ENCODE results near the gene CLTCL1. TPM values are rescaled to one million over a fixed set of nuclear protein-coding genes. Genes with fewer than 3 reads are reported as not detected.

CLTCL1 gene
- total RNA-seq, 6 experiments from 2014 or later = 3.5 to 6.6 (median 5.7) TPM

GRCh38 chr22:19225560-19225959, 66.0 kb downstream of the CLTCL1 start:
- ATAC-seq (no peak), DNase-seq (no peak)
- WGBS (ENCODE audit: insufficient coverage, low coverage, low lambda C conversion rate, missing lambda C conversion rate) = 94% methylated on average over 3 of the region's 3 CpGs
- Histone ChIP-seq H3K36me3 (no peaks in the 10 kb centered on the region), H3K4me1 (no peaks in the 10 kb centered on the region), H3K9me3 (no peaks in the 10 kb centered on the region), H3K4me3 (no peak overlapping the region), H3K27me3 (no peaks in the 10 kb centered on the region), H3K27ac (no peak overlapping the region)
- intact Hi-C loops (cut with DNase I) = no loop called here
- TF ChIP-seq POLR2A (IDR thresholded peaks at IDR 0.05) = no peak
- TF ChIP-seq, protein P1, sequence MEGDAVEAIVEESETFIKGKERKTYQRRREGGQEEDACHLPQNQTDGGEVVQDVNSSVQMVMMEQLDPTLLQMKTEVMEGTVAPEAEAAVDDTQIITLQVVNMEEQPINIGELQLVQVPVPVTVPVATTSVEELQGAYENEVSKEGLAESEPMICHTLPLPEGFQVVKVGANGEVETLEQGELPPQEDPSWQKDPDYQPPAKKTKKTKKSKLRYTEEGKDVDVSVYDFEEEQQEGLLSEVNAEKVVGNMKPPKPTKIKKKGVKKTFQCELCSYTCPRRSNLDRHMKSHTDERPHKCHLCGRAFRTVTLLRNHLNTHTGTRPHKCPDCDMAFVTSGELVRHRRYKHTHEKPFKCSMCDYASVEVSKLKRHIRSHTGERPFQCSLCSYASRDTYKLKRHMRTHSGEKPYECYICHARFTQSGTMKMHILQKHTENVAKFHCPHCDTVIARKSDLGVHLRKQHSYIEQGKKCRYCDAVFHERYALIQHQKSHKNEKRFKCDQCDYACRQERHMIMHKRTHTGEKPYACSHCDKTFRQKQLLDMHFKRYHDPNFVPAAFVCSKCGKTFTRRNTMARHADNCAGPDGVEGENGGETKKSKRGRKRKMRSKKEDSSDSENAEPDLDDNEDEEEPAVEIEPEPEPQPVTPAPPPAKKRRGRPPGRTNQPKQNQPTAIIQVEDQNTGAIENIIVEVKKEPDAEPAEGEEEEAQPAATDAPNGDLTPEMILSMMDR (IDR thresholded peaks at IDR 0.05) = no peak

- intact Hi-C loops (cut with DNase I) = no loop called here
- Histone ChIP-seq H3K27me3 (no peaks in the 10 kb centered on the region), H3K4me3 (no peak overlapping the region), H3K4me1 (no peaks in the 10 kb centered on the region), H3K9me3 (no peaks in the 10 kb centered on the region), H3K27ac (no peak overlapping the region), H3K36me3 (no peaks in the 10 kb centered on the region)
- TF ChIP-seq, protein P1 (IDR thresholded peaks at IDR 0.05) = no peak
- TF ChIP-seq POLR2A (IDR thresholded peaks at IDR 0.05) = no peak
- no peak for DNase-seq
- 81% methylated on average over 5 of the region's 7 CpGs for WGBS (ENCODE audit: insufficient coverage, low coverage, low lambda C conversion rate, missing lambda C conversion rate)
- no peak for ATAC-seq
These were observed 66.5 kb downstream of the CLTCL1 start for GRCh38 chr22:19224985-19225384.

- Histone ChIP-seq H3K36me3 (no peaks in the 10 kb centered on the region), H3K4me1 (no peaks in the 10 kb centered on the region), H3K9me3 (no peaks in the 10 kb centered on the region), H3K27ac (no peak overlapping the region), H3K27me3 (no peaks in the 10 kb centered on the region), H3K4me3 (no peak overlapping the region)
- no peak for ATAC-seq
- intact Hi-C loops (cut with DNase I) = no loop called here
- no peak for TF ChIP-seq POLR2A (IDR thresholded peaks at IDR 0.05)
- TF ChIP-seq, protein P1 (IDR thresholded peaks at IDR 0.05) = no peak
- WGBS (ENCODE audit: insufficient coverage, low coverage, low lambda C conversion rate, missing lambda C conversion rate) = 86% methylated on average over 2 of the region's 5 CpGs
- DNase-seq = no peak
These were observed 67.0 kb downstream of the CLTCL1 start for GRCh38 chr22:19224557-19224956.

- Histone ChIP-seq H3K36me3 (no peaks in the 10 kb centered on the region), H3K27me3 (no peaks in the 10 kb centered on the region), H3K4me1 (no peaks in the 10 kb centered on the region), H3K4me3 (no peak overlapping the region), H3K9me3 (no peaks in the 10 kb centered on the region), H3K27ac (no peak overlapping the region)
- ATAC-seq = no peak
- WGBS (ENCODE audit: insufficient coverage, low coverage, low lambda C conversion rate, missing lambda C conversion rate) = no CpG with 5 or more reads among the region's 6 CpGs
- intact Hi-C loops (cut with DNase I) = no loop called here
- TF ChIP-seq POLR2A (IDR thresholded peaks at IDR 0.05) = no peak
- TF ChIP-seq, protein P1 (IDR thresholded peaks at IDR 0.05) = no peak
- DNase-seq = no peak
These were observed 67.9 kb downstream of the CLTCL1 start for GRCh38 chr22:19223617-19224016.

GRCh38 chr22:19223110-19223509, 68.4 kb downstream of the CLTCL1 start:
- intact Hi-C loops (cut with DNase I) = no loop called here
- Histone ChIP-seq H3K4me3 (no peak overlapping the region), H3K9me3 (no peaks in the 10 kb centered on the region), H3K4me1 (no peaks in the 10 kb centered on the region), H3K36me3 (no peaks in the 10 kb centered on the region), H3K27ac (no peak overlapping the region), H3K27me3 (no peaks in the 10 kb centered on the region)
- DNase-seq = no peak
- ATAC-seq = no peak
- 87% methylated on average over 4 of the region's 9 CpGs for WGBS (ENCODE audit: insufficient coverage, low coverage, low lambda C conversion rate, missing lambda C conversion rate)
- TF ChIP-seq POLR2A (IDR thresholded peaks at IDR 0.05) = no peak
- TF ChIP-seq, protein P1 (IDR thresholded peaks at IDR 0.05) = no peak

Data from right lobe of liver (tissue), 6 donors.